Mucosa of stomach (tissue), 1 donor: Measurements from ENCODE around the gene HRC.
A peak's percentile ranks its signal among the peaks of the same experiment; 100 is the strongest.
"Not testable (repeated sequence)": the region's sequence is repeated elsewhere in the genome, so short reads cannot be mapped to it uniquely, and the experiment has no call there.

Experiments used
- H3K27me3 ChIP-seq: one replicate; pipeline ENCODE4 v1.7.0; 2013; ENCODE audit warnings: mild to moderate bottlenecking, low read length; ENCODE audit not compliant: control insufficient read depth, insufficient read depth
- H3K36me3 ChIP-seq: one replicate; pipeline ENCODE4 v1.7.0; 2013; ENCODE audit warnings: low read length; ENCODE audit not compliant: control insufficient read depth, insufficient read depth
- H3K4me1 ChIP-seq: one replicate; pipeline ENCODE4 v1.7.0; 2013; ENCODE audit warnings: mild to moderate bottlenecking, low read length; ENCODE audit not compliant: control insufficient read depth, insufficient read depth
- H3K4me3 ChIP-seq: one replicate; pipeline ENCODE4 v1.7.0; 2013; ENCODE audit warnings: low read length
- H3K9ac ChIP-seq: one replicate; pipeline ENCODE4 v1.7.0; 2013; ENCODE audit warnings: mild to moderate bottlenecking, low read length, moderate library complexity
- H3K9me3 ChIP-seq: one replicate; pipeline ENCODE4 v1.7.0; 2013; ENCODE audit warnings: mild to moderate bottlenecking, low read length, moderate library complexity; ENCODE audit not compliant: control insufficient read depth
- donor health status: Pancreatic carcinoma.

HRC gene

GRCh38 chr19:49182848-49183375, 27.7 kb upstream of the HRC start:
- H3K9ac ChIP-seq = no peak overlapping the region
- H3K4me3 ChIP-seq = no peak overlapping the region
- H3K27me3 ChIP-seq = no peaks in the 10 kb centered on the region
- H3K9me3 ChIP-seq = no peaks in the 10 kb centered on the region
- H3K36me3 ChIP-seq = no peaks in the 10 kb centered on the region
- no peaks in the 10 kb centered on the region for H3K4me1 ChIP-seq

GRCh38 chr19:49182010-49182847, 27.0 kb upstream of the HRC start:
- not testable (repeated sequence) for H3K27me3 ChIP-seq, H3K36me3 ChIP-seq, H3K9ac ChIP-seq, H3K4me1 ChIP-seq, H3K9me3 ChIP-seq, H3K4me3 ChIP-seq

- Histone ChIP-seq H3K27me3 (no peaks in the 10 kb centered on the region), H3K36me3 (no peaks in the 10 kb centered on the region)
These were observed 25.5 kb upstream of the HRC start for GRCh38 chr19:49180659-49181058.

DNA sequence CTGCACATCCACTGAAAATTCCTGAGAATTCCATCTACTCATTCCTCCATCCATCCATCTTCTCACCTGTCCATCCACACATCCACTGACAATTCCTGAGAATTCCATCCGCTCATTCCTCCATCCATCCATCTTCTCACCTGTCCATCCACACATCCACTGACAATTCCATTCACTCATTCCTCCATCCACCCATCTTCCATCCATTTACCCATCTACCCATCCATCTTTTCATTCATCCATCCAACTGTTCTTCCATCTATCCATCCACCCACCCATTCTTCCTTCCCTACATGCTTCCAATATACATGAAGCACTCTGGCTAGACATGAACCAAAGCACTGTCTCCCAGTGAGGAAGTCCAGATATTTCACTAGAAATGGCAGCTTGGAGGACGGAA, 18.0 kb upstream of the HRC start:
- no peak overlapping the region for H3K9ac ChIP-seq
- H3K4me1 ChIP-seq = peaks cover 5% of the 10 kb centered on the region
- H3K36me3 ChIP-seq = peaks cover 5% of the 10 kb centered on the region
- H3K4me3 ChIP-seq = no peak overlapping the region
- H3K9me3 ChIP-seq = no peaks in the 10 kb centered on the region
- no peaks in the 10 kb centered on the region for H3K27me3 ChIP-seq

More at GRCh38 chr19:49180659-49181058, 25.5 kb upstream of the HRC start:
- Histone ChIP-seq H3K9ac (no peak overlapping the region), H3K4me3 (no peak overlapping the region), H3K4me1 (no peaks in the 10 kb centered on the region), H3K9me3 (no peaks in the 10 kb centered on the region)

DNA sequence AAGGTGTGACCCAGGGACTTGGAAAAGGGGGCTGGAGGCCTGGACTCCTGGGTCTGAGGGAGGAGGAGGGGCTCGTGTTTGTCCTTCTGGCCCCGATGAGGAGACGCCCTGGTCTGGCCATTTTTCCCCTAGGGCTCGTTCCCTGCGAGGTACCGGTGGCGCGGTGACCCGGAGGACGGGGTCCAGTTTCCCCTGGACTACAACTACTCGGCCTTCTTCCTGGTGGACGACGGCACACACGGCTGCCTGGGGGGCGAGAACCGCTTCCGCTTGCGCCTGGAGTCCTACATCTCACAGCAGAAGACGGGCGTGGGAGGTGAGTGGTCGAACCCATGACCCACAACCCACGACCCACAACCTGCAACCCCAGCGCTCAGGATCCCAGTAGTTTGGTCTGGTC, 13.2 kb upstream of the HRC start:
- H3K9me3 ChIP-seq = no peaks in the 10 kb centered on the region
- H3K36me3 ChIP-seq = peaks cover 4% of the 10 kb centered on the region
- H3K4me3 ChIP-seq = no peak overlapping the region
- no peak overlapping the region for H3K9ac ChIP-seq
- peaks cover 28% of the 10 kb centered on the region for H3K4me1 ChIP-seq
- H3K27me3 ChIP-seq = no peaks in the 10 kb centered on the region

- Histone ChIP-seq H3K4me1 (peaks cover 28% of the 10 kb centered on the region), H3K9ac (no peak overlapping the region), H3K36me3 (no peaks in the 10 kb centered on the region), H3K4me3 (no peak overlapping the region), H3K27me3 (no peaks in the 10 kb centered on the region), H3K9me3 (no peaks in the 10 kb centered on the region)
These were observed 12.7 kb upstream of the HRC start for GRCh38 chr19:49167857-49168409.

DNA sequence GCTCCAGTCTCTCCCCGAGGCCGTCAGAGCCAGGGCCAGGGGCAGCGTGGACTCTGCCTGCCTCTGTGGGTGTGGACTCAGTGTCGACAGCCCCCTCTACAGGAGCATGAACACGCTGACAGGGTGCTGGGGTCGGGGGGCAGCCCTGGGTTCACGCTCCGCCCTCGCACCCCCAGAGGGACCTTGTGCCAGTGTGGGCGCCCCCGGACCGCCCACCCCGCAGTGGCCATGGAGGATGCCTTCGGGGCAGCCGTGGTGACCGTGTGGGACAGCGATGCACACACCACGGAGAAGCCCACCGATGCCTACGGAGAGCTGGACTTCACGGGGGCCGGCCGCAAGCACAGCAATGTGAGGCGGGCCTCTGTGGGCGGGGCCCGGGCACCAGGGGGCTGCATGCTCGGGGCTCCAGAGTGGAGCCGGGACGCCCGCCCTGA, 10.7 kb upstream of the HRC start:
- no peaks in the 10 kb centered on the region for H3K27me3 ChIP-seq
- peaks cover 32% of the 10 kb centered on the region for H3K4me1 ChIP-seq
- H3K4me3 ChIP-seq = peak overlapping the region; percentile 36
- H3K9me3 ChIP-seq = no peaks in the 10 kb centered on the region
- peak overlapping the region; percentile 85 for H3K9ac ChIP-seq
- H3K36me3 ChIP-seq = no peaks in the 10 kb centered on the region

DNA sequence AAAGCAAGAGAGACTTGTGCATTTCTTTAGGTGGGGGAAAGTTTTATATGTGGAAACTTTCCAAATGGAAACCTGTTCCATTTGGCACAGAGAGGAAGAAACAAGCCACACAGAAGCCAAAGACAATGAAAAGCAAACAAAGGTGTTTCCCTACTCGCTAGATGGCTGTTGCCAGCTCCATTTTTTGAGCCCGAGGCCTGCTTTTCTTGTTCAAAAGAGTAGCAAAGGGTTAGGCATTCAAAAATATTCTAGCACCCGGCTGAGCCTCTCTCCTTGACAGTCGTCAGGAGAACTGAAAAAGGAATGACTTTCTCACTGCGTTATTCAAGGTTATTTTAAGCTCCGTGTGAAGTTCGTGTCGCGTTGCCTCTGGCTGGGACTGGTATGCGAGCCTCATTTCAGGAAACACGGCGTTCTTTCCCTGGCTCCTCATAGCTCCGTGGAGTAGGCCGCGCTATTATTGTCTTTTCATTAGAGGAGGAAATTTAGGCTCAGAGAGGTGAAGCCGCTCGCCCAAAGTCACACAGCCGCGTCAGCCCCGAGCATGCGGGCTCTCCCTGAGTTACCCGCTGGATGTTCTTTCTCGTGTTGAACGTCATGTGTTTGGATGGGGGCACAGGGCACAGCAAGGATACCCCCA, 10.0 kb upstream of the HRC start:
- peaks cover 32% of the 10 kb centered on the region for H3K4me1 ChIP-seq
- H3K36me3 ChIP-seq = no peaks in the 10 kb centered on the region
- H3K9me3 ChIP-seq = no peaks in the 10 kb centered on the region
- peak overlapping the region; percentile 36 for H3K4me3 ChIP-seq
- H3K9ac ChIP-seq = peak overlapping the region; percentile 85
- no peaks in the 10 kb centered on the region for H3K27me3 ChIP-seq

DNA sequence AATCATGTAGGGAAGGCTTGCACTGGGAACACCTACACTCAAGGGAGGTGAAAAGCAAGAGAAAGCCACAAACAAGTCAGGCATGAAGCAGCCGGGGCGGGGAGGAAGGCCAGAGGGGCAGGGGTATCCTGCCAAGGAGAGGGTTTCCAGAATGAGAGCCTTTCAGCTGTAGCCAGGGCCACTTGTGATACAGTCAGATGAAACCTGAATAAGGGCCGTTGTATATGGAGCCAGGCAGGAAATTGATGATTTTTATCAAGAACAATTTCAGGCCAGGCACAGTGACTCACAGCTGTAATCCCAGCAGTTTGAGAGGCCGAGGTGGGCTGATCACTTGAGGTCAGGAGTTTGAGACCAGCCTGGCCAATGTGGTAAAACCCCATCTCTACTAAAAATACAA, 6.8 kb upstream of the HRC start:
- Histone ChIP-seq H3K36me3 (no peaks in the 10 kb centered on the region), H3K9ac (no peak overlapping the region), H3K27me3 (no peaks in the 10 kb centered on the region), H3K4me1 (peaks cover 50% of the 10 kb centered on the region), H3K9me3 (no peaks in the 10 kb centered on the region), H3K4me3 (no peak overlapping the region)

DNA sequence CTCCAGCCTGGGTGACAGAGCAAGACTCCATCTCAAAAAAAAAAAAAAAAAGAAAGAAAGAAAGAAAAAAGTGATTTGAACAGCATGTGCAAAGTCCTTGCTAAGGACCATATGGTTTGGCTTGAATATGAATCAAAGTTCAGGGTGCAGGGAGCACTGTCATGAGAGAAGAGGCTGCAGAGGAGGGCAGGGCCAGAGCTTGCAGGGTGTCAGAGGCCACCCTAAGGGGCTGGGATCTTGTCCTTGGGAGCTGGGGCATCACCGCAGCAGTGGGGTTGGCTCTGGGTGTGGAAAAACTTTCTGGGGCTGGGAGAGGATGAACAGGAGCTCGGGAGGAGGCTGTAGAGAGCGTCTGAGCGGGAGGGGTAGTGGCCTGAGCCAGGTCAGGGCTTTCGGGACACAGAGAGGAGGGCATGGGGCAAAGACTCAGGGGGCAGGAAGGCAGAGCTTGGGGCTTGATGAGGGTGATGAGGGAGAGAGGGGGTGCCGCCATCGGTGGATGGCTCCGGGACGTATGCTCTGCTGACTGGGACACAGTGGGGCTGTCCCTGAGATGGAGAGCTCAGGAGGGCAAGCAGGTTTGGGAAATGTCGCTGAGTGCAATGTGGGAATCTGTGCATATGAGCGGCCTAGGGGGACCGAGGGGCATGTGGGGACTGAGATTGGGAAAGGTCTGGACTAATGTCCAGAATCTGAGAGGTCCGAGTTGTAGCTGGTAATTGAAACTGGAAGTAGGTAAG, 5.4 kb upstream of the HRC start:
- Histone ChIP-seq H3K4me1 (peaks cover 47% of the 10 kb centered on the region), H3K4me3 (no peak overlapping the region), H3K9ac (no peak overlapping the region)

DNA sequence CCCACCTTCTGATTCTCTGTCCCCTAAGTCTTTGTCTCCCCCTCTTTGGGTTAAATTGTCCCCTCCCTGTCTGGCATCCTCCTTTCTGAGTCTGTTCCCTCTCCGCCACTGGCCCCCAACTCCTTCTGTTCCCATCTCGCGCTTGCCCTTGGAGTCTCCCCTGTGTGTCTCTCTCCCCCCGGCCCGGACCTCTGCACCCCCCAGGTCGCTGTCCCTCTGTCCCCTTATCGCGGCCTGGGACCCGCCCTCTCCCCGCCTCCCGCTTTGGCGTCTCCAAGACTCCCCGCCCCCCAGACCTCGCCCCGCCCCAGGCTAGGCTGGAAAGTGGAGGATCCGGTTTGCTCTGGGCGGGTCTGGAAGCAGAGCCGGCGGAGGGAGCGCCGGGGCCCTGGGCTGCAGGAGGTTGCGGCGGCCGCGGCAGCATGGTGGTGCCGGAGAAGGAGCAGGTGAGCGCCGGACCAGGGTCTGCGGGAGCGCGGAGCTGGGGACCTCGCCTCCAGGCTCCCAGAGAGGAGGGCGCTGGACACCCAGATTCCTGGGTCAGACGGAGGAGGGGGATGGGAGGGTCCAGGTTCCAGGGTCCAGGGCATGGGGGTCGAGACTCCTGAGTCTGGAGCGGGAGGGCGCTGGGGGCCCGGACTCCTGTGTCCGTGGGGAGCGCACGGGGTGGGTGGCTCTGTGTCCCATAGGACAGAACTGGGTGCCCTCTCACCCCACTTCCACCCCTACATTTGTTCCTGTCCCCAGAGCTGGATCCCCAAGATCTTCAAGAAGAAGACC, 2.4 kb upstream of the HRC start, which contains the start of gene TRPM4:
TSS of gene TRPM4 (plus strand) at position 348 of the 780 bp plus-strand sequence. CDS start at position 423, 75 bp downstream.
- Histone ChIP-seq H3K9me3 (no peaks in the 10 kb centered on the region), H3K36me3 (no peaks in the 10 kb centered on the region), H3K9ac (peak within 1 kb of the TSS; percentile 65), H3K27me3 (no peaks in the 10 kb centered on the region), H3K4me3 (peak within 1 kb of the TSS; percentile 83), H3K4me1 (peaks cover 32% of the 10 kb centered on the region)

More for the DNA sequence above, 5.4 kb upstream of the HRC start:
- H3K9me3 ChIP-seq = no peaks in the 10 kb centered on the region
- no peaks in the 10 kb centered on the region for H3K27me3 ChIP-seq
- no peaks in the 10 kb centered on the region for H3K36me3 ChIP-seq
